ENCODE measurements around the gene ADGRG3.

ADGRG3 gene

GRCh38 chr16:57698812-57699405 is 30.8 kb downstream of the ADGRG3 start:
- Mint-ChIP-seq H3K4me3 (no peak overlapping the region), H3K36me3 (ENCODE audit: low read depth) (no peaks in the 10 kb centered on the region), H3K9me3 (no peaks in the 10 kb centered on the region), H3K27me3 (no peaks in the 10 kb centered on the region), H3K4me1 (ENCODE audit: low read depth) (peaks cover 10% of the 10 kb centered on the region), H3K27ac (no peak overlapping the region)

GRCh38 chr16:57699481-57699880 is 31.4 kb downstream of the ADGRG3 start:
- Mint-ChIP-seq H3K27ac (no peak overlapping the region), H3K27me3 (no peaks in the 10 kb centered on the region), H3K4me1 (ENCODE audit: low read depth) (peaks cover 5% of the 10 kb centered on the region), H3K36me3 (ENCODE audit: low read depth) (no peaks in the 10 kb centered on the region), H3K4me3 (no peak overlapping the region), H3K9me3 (no peaks in the 10 kb centered on the region)

- no peak overlapping the region for H3K27ac Mint-ChIP-seq
- H3K4me3 Mint-ChIP-seq = no peak overlapping the region
- no peaks in the 10 kb centered on the region for H3K36me3 Mint-ChIP-seq (ENCODE audit: low read depth)
- H3K9me3 Mint-ChIP-seq = no peaks in the 10 kb centered on the region
- peaks cover under 1% of the 10 kb centered on the region for H3K4me1 Mint-ChIP-seq (ENCODE audit: low read depth)
- no peaks in the 10 kb centered on the region for H3K27me3 Mint-ChIP-seq
Observed at GRCh38 chr16:57699899-57700298, 31.8 kb downstream of the ADGRG3 start.

- H3K4me1 Mint-ChIP-seq (ENCODE audit: low read depth) = no peaks in the 10 kb centered on the region
- no peak overlapping the region for H3K27ac Mint-ChIP-seq
- no peaks in the 10 kb centered on the region for H3K9me3 Mint-ChIP-seq
- no peaks in the 10 kb centered on the region for H3K27me3 Mint-ChIP-seq
- no peak overlapping the region for H3K4me3 Mint-ChIP-seq
- H3K36me3 Mint-ChIP-seq (ENCODE audit: low read depth) = no peaks in the 10 kb centered on the region
Observed at GRCh38 chr16:57700781-57701551, 32.9 kb downstream of the ADGRG3 start.

- Mint-ChIP-seq H3K4me1 (ENCODE audit: low read depth) (no peaks in the 10 kb centered on the region), H3K36me3 (ENCODE audit: low read depth) (no peaks in the 10 kb centered on the region), H3K27me3 (no peaks in the 10 kb centered on the region), H3K9me3 (no peaks in the 10 kb centered on the region), H3K4me3 (no peak overlapping the region), H3K27ac (no peak overlapping the region)
Observed at GRCh38 chr16:57701759-57702371, 33.8 kb downstream of the ADGRG3 start.

- H3K4me3 Mint-ChIP-seq = no peak overlapping the region
- no peak overlapping the region for H3K27ac Mint-ChIP-seq
- H3K4me1 Mint-ChIP-seq (ENCODE audit: low read depth) = peaks cover 6% of the 10 kb centered on the region
- H3K27me3 Mint-ChIP-seq = no peaks in the 10 kb centered on the region
- no peaks in the 10 kb centered on the region for H3K36me3 Mint-ChIP-seq (ENCODE audit: low read depth)
- H3K9me3 Mint-ChIP-seq = no peaks in the 10 kb centered on the region
Observed at GRCh38 chr16:57703416-57704010, 35.4 kb downstream of the ADGRG3 start.

- H3K4me1 Mint-ChIP-seq (ENCODE audit: low read depth) = peaks cover 6% of the 10 kb centered on the region
- no peak overlapping the region for H3K4me3 Mint-ChIP-seq
Observed at GRCh38 chr16:57704011-57704904, 36.2 kb downstream of the ADGRG3 start.

GRCh38 chr16:57704905-57705852 is 37.1 kb downstream of the ADGRG3 start:
- Mint-ChIP-seq H3K27me3 (no peaks in the 10 kb centered on the region), H3K36me3 (ENCODE audit: low read depth) (no peaks in the 10 kb centered on the region), H3K4me3 (no peak overlapping the region), H3K9me3 (no peaks in the 10 kb centered on the region), H3K4me1 (ENCODE audit: low read depth) (peaks cover 6% of the 10 kb centered on the region), H3K27ac (no peak overlapping the region)

More at GRCh38 chr16:57704011-57704904, 36.2 kb downstream of the ADGRG3 start:
- no peaks in the 10 kb centered on the region for H3K36me3 Mint-ChIP-seq (ENCODE audit: low read depth)
- H3K27ac Mint-ChIP-seq = no peak overlapping the region
- H3K9me3 Mint-ChIP-seq = no peaks in the 10 kb centered on the region
- no peaks in the 10 kb centered on the region for H3K27me3 Mint-ChIP-seq

- Mint-ChIP-seq H3K4me3 (no peak overlapping the region), H3K27me3 (no peaks in the 10 kb centered on the region), H3K27ac (no peak overlapping the region), H3K4me1 (ENCODE audit: low read depth) (peaks cover 6% of the 10 kb centered on the region), H3K36me3 (ENCODE audit: low read depth) (no peaks in the 10 kb centered on the region), H3K9me3 (no peaks in the 10 kb centered on the region)
Observed at GRCh38 chr16:57706717-57707116, 38.6 kb downstream of the ADGRG3 start.

- Mint-ChIP-seq H3K27ac (no peak overlapping the region), H3K4me1 (ENCODE audit: low read depth) (peaks cover 6% of the 10 kb centered on the region), H3K4me3 (no peak overlapping the region), H3K9me3 (no peaks in the 10 kb centered on the region), H3K36me3 (ENCODE audit: low read depth) (no peaks in the 10 kb centered on the region), H3K27me3 (no peaks in the 10 kb centered on the region)
Observed at GRCh38 chr16:57707331-57707730, 39.2 kb downstream of the ADGRG3 start.

- no peaks in the 10 kb centered on the region for H3K27me3 Mint-ChIP-seq
- no peak overlapping the region for H3K27ac Mint-ChIP-seq
- H3K36me3 Mint-ChIP-seq (ENCODE audit: low read depth) = no peaks in the 10 kb centered on the region
- H3K4me1 Mint-ChIP-seq (ENCODE audit: low read depth) = peaks cover 6% of the 10 kb centered on the region
- H3K4me3 Mint-ChIP-seq = no peak overlapping the region
- no peaks in the 10 kb centered on the region for H3K9me3 Mint-ChIP-seq
Observed at GRCh38 chr16:57708168-57708567, 40.1 kb downstream of the ADGRG3 start.

- H3K27me3 Mint-ChIP-seq = peaks cover 2% of the 10 kb centered on the region
- peaks cover 6% of the 10 kb centered on the region for H3K4me1 Mint-ChIP-seq (ENCODE audit: low read depth)
- no peaks in the 10 kb centered on the region for H3K9me3 Mint-ChIP-seq
- no peak overlapping the region for H3K27ac Mint-ChIP-seq
- H3K4me3 Mint-ChIP-seq = no peak overlapping the region
- H3K36me3 Mint-ChIP-seq (ENCODE audit: low read depth) = no peaks in the 10 kb centered on the region
Observed at GRCh38 chr16:57709663-57710062, 41.6 kb downstream of the ADGRG3 start.

- Mint-ChIP-seq H3K9me3 (no peaks in the 10 kb centered on the region), H3K27me3 (peaks cover 3% of the 10 kb centered on the region), H3K4me1 (ENCODE audit: low read depth) (peaks cover 6% of the 10 kb centered on the region), H3K27ac (no peak overlapping the region), H3K4me3 (no peak overlapping the region), H3K36me3 (ENCODE audit: low read depth) (no peaks in the 10 kb centered on the region)
Observed at GRCh38 chr16:57711346-57711745, 43.2 kb downstream of the ADGRG3 start.
